ENCODE measurements around the gene GDF9.

GRCh38 chr5:132871459-132872284 is 5.4 kb upstream of the GDF9 start:
- TF ChIP-seq CTCF (IDR thresholded peaks at IDR 0.05 in 8 of 11, conservative IDR thresholded peaks at IDR 0.05 in 3 of 11) (no peak), POLR2A (IDR thresholded peaks at IDR 0.05) (no peak), POLR2AphosphoS5 (IDR thresholded peaks at IDR 0.05) (no peak)
